ENCODE measurements around the gene LUC7L2.
"Not testable (repeated sequence)": the region's sequence is repeated elsewhere in the genome, so short reads cannot be mapped to it uniquely, and the experiment has no call there.

The LUC7L2 gene

GRCh38 chr7:139397192-139397591 is 37.5 kb downstream of the LUC7L2 start:
- DNase-seq = no peak

GRCh38 chr7:139403601-139404000 is 43.9 kb downstream of the LUC7L2 start:
- DNase-seq = no peak

GRCh38 chr7:139407555-139407954 is 47.9 kb downstream of the LUC7L2 start:
- no peak for DNase-seq

GRCh38 chr7:139414743-139415402 is 55.2 kb downstream of the LUC7L2 start:
- DNase-seq = not testable (repeated sequence)

- no peak for DNase-seq
Observed at GRCh38 chr7:139416405-139416804, 56.7 kb downstream of the LUC7L2 start.

GRCh38 chr7:139417478-139417877 is 57.8 kb downstream of the LUC7L2 start:
- no peak for DNase-seq

- no peak for DNase-seq
Observed at GRCh38 chr7:139421123-139421522, 61.4 kb downstream of the LUC7L2 start.

GRCh38 chr7:139422126-139422525 is 62.4 kb downstream of the LUC7L2 start:
- DNase-seq = no peak

GRCh38 chr7:139423091-139423490 is 63.4 kb downstream of the LUC7L2 start:
- DNase-seq = no peak

GRCh38 chr7:139424004-139424403 is 64.3 kb downstream of the LUC7L2 start:
- no peak for DNase-seq

- DNase-seq = not testable (repeated sequence)
Observed at GRCh38 chr7:139425701-139426100, 66.0 kb downstream of the LUC7L2 start.

- DNase-seq = peak; percentile 24 to 70 (median 62)
Observed at GRCh38 chr7:139426258-139427028, 66.7 kb downstream of the LUC7L2 start.

- no peak for DNase-seq
Observed at GRCh38 chr7:139427029-139427420, 67.3 kb downstream of the LUC7L2 start.

GRCh38 chr7:139427788-139428187 is 68.1 kb downstream of the LUC7L2 start:
- DNase-seq = no peak

GRCh38 chr7:139429735-139430134 is 70.0 kb downstream of the LUC7L2 start:
- peak in 1 of 3 experiments; percentile 22 for DNase-seq

- DNase-seq = peak in 1 of 3 experiments; percentile 26
Observed at GRCh38 chr7:139430443-139430842, 70.7 kb downstream of the LUC7L2 start.

GRCh38 chr7:139431010-139431409 is 71.3 kb downstream of the LUC7L2 start:
- DNase-seq = peak in 2 of 3 experiments; percentile 31 to 75

- DNase-seq = no peak
Observed at GRCh38 chr7:139431459-139431858, 71.8 kb downstream of the LUC7L2 start.

- no peak for DNase-seq
Observed at GRCh38 chr7:139436806-139437205, 77.1 kb downstream of the LUC7L2 start.

GRCh38 chr7:139439375-139439774 is 79.7 kb downstream of the LUC7L2 start:
- no peak for DNase-seq

GRCh38 chr7:139441961-139442360 is 82.3 kb downstream of the LUC7L2 start:
- no peak for DNase-seq

- DNase-seq = no peak
Observed at GRCh38 chr7:139446051-139446890, 86.6 kb downstream of the LUC7L2 start.

- no peak for DNase-seq
Observed at GRCh38 chr7:139450851-139451250, 91.2 kb downstream of the LUC7L2 start.

All from NCI-H1417 (cell line).